WI38 (cell line): ENCODE data around the gene FAM78B.

Source experiments
- H3K4me3 ChIP-seq: 2 replicates; pipeline ENCODE4 v1.5.1; 2011; ENCODE audit warnings: low read depth, mild to moderate bottlenecking, control low read depth, low read length
- CTCF ChIP-seq: IDR thresholded peaks from 2 replicates; pipeline ENCODE4 v1.5.1; 2012; ENCODE audit warnings: low read depth, mild to moderate bottlenecking, control low read depth, low read length

Gene FAM78B

GRCh38 chr1:166063701-166064100 lies 103.1 kb downstream of the FAM78B start:
- no peak for TF ChIP-seq CTCF
- H3K4me3 ChIP-seq, result no peak overlapping the region

- no peak overlapping the region for H3K4me3 ChIP-seq
- TF ChIP-seq CTCF, result no peak
These were observed 104.3 kb downstream of the FAM78B start for GRCh38 chr1:166062421-166063070.

- TF ChIP-seq CTCF, result no peak
- H3K4me3 ChIP-seq, result no peak overlapping the region
These were observed 109.2 kb downstream of the FAM78B start for GRCh38 chr1:166057650-166058049.

- no peak overlapping the region for H3K4me3 ChIP-seq
- TF ChIP-seq CTCF, result no peak
These were observed 113.4 kb downstream of the FAM78B start for GRCh38 chr1:166053395-166053794.

- no peak for TF ChIP-seq CTCF
- H3K4me3 ChIP-seq, result no peak overlapping the region
These were observed 126.4 kb downstream of the FAM78B start for GRCh38 chr1:166040202-166040997.

- no peak overlapping the region for H3K4me3 ChIP-seq
- TF ChIP-seq CTCF, result no peak
These were observed 127.2 kb downstream of the FAM78B start for GRCh38 chr1:166039436-166040201.

- no peak for TF ChIP-seq CTCF
- H3K4me3 ChIP-seq, result no peak overlapping the region
These were observed 130.7 kb downstream of the FAM78B start for GRCh38 chr1:166036092-166036491.
